GM19468 (cell line): ENCODE measurements around the gene MGLL.

Source experiments
- ATAC-seq: cut with Tn5 transposase; IDR thresholded peaks from one replicate; pipeline ENCODE4 v1.9.1; 2021; ENCODE audit warnings: mild to moderate bottlenecking, moderate library complexity, moderate number of reproducible peaks; ENCODE audit not compliant: unreplicated experiment; ENCODE audit errors: extremely low read depth

MGLL gene

DNA sequence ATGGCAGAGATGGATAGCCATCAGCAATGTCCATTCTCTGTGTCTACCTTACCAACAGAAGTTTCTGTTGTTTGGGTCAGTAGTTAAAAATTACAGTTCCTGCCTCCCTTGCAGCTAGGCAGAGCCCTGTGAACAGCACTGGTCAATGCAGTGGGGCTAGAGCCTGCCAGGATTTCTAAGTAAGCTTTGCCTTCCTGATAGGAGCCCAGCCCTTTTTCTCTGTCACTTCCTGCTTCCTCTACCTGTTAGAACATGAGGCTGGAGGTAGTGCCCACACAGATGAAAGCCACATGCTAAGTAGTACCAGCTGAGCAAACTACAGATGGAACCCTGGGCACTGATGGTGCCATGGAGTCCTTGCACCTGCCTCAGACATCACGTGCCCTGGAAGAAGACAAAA lies 45.0 kb downstream of the MGLL start:
- ATAC-seq, result no peak

DNA sequence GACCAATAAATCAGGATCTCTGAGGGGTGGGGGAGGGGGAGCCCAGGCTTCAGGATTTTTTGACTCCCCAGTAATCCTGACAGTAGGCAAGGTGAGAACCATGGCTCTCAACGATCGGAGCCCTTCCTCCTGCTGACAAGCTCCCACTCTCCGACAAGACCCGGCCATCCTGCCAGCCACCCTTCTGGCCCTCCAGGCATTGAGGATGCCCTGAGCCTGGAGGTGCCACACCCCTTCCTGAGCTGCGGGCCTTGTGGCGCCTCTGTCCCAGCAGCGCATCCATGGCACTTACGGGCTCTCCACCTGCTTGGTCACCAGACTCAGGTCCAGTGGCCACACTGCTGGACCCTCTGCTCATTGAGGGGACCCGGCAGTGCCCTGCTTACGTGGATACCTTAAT lies 46.0 kb downstream of the MGLL start:
- ATAC-seq, result no peak

DNA sequence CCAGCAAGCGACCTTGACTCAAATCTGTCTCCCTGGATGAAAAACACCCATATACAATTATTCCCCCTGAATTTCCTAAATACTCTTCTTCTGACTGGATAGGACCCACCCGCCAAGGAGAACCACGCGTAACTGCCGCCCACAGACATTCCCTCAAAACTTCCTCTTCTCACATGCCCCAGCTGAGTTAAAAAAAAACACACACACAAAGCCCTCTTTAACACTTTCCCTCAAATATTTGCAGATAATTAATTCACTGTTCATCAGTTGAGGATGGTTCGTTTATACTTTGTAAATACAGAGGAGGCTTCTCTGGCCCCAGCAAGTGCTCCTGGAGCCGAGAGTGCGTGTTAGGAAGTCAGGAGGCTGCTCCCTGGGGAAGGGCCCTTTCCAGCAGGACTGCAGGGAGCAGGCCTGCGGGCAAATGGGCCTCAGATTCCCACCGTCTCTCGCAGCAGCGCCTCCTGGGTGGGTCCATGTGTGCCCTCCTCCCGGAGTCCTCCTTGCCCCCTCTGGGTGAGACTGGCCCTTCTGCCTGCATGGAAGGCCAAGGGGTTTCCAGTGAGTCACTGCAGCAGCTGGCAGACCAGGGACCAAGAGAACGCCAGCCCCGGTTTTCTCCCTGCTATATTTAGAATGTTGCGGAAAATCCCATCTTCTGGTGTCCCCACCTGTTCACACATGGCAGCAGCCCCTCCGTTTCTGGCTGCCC lies 46.8 kb downstream of the MGLL start:
- no peak for ATAC-seq

DNA sequence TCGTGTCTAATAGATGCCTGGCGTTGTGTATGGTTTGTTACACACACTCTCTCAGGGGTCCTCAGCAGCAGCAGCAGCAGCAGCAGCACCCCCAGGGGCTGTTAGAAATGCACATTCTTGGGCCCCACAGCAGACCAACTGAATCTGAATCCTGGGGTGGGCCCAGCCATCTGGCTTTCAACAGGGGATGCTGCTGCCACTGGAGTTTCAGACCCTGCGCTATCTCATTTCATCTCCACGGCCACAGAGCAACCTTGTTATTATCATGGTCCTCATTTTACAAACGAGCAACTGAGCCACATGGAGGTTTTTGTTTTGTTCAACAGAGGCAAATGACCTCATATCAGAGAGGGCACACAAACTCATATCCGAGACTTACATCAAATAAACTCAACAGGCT lies 47.7 kb downstream of the MGLL start:
- no peak for ATAC-seq

DNA sequence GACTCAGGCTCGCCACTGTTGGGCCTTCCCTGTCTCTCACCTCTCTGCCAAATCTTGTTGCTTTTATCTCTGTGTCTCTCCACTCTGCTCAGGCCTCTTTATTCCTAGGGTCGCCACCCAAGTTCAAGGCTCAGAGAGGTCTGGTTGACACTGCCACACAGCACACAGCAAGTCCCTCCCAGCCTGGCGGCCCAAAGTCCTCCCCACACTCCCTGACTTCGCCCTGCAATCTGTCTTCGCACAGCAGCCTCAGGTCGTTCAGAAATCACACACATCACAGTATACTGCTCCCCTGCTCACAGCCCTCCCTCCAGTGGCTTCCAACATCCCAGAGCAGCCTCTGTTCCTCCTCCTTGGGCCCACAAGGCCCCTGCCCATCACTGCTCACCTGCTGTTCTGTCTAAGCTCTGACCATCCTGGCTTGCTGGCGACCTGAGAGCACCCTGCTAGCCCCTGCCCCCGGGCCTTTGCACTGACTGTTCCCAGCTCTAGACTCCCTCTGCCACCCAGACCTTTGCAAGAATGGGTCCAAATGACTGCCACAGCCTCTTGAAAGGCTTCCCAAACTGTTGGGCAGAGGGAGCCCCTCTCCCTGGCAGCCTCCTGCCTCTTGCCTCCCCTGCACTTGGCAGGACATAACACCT lies 48.4 kb downstream of the MGLL start:
- ATAC-seq, result no peak

DNA sequence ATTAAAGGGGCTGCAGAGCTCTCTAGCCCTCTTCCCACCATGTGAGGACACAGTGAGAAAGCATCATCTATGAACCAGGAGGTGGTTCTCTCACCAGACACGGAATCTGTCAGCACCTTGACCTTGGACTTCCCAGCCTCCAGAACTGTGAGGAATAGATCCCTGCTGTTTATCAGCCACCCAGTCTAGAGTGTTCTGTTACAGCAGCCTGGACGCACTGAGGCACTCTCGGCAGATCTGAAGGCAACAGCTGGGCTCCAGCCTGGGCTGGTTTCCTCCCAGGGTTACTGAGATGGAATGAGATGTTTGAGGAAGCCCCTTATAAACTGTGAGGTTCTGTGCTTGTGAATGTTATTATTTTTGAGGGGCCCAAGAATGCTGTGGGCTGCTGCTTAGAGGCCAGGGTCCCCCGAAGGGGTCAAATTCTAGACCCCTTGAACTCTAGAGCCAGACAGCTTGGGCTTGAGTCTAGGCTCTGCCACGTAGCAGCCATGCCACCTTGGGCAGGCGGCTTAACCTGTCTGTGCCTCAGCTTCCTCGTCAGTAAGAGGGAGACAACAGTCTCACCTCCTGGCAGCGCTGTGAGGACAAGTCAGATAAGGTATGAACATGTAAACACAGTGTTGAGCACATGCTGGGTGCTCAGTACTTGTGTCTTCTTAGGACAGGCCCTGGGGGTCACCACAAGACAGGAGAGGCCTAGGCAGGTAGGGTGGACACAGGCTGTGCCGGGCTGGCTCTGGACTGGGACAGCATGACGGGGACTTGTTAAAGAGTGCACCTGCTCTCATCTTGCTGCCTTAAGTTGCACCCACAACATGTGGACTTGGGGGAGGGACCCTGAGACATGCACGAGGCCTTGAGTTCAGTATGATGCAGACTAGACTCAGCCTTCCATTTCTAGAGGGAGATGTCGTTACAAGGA lies 49.2 kb downstream of the MGLL start:
- no peak for ATAC-seq

DNA sequence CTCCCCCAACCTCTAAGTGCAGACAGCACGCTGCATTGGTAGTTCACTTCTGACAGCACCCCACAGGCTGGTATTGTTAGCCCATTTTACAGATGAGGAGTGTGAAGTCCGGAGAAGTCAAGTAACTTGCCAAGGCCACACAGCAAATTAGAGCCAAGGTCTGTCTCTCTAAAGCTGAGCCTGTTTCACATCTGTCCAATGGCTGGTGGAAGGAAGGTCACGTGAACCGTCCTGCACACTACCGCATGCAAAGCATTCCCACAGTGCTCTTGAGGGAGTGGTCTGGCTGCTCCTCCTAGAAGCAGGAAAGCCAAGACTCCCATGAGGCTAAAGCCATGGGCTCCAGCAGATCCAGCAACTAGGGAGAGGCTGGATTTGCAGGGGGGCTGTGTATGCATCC lies 50.0 kb downstream of the MGLL start:
- no peak for ATAC-seq

DNA sequence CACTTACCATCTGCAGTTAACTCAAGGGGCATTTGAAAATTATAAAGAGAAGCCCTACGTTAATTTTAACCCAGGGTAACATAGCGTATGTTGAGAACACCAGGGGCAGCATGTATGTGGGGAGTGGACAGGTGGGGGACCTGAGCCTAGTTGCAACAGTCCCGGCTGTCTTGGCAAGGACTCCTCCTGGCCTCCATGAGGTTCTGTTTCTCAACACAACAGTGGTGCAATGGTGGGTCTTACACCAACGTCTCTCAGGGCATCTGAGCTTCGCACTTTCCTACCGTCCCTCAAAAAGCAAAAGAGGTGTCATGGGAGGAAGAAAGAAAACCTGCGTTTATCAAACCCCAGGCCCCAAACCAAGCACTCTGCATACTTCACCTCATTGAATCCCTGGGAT lies 50.6 kb downstream of the MGLL start:
- no peak for ATAC-seq

DNA sequence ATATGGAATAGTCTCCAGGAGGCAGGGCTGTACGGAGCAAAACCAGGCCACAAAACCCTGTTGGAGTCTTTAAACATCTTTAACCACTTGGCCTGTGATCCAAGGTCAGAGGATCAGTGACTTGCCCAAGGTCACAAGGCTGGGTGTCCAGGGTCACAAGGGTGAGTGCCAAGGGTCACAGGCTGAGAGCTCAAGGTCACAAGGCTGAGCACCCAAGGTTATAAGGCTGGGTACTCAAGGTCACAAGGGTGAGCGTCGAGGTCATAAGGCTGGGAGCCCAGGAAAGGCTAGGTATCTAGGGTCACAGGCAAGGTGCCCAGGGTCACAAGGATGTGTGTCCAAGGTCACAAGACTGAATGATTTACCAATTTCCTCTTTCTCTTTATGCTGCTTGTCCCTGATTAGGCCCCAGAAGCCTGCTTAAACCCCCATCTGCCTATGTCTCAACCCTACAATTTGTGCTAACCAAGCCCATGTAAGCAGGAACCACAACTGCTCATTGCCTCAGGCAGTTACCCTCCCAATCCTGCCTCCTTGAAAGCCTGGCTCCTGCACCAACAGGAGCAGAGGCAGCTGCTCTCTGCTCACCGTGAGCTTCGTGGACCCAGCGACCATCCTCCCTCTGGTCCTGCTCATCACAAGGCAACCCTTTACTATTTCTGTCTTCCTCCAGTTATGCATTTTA lies 51.5 kb downstream of the MGLL start:
- ATAC-seq, result no peak

DNA sequence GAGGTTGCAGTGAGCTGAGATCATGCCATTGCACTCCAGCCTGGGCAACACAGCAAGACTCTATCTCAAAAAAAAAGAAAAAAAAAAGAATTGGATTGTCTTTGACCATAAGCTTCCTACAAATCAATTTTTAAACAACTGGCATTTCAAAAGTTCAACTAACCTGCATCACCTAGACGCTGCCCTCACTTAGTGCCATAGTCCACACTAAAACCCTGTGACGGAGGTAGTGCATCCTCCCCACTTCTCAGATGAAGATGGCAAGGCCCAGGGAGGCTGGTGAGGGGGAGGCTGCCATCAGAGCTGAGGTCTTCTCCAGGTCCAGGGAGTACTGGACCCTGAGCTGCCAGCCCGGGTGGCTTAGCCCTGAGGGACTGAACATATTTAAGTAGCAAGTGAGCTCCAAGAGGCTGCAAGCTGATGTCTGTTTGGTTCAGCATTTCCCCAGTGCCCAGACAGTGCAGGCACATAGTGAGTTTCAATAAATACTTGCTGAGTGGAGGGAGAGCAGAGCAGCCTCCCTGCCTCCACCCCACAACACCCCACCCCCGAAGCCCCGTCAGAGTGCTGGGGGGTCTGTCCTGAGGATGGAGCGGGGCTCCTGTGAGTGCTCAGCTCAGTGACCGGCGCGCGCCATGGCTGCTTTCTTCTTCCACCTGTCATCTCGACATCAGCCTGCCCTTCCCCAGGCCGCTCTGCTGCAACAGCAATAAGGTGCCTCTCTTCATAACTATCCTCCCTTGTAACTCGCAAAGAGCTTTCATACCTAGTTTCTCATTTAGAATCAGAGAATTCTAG lies 52.8 kb downstream of the MGLL start:
- no peak for ATAC-seq

DNA sequence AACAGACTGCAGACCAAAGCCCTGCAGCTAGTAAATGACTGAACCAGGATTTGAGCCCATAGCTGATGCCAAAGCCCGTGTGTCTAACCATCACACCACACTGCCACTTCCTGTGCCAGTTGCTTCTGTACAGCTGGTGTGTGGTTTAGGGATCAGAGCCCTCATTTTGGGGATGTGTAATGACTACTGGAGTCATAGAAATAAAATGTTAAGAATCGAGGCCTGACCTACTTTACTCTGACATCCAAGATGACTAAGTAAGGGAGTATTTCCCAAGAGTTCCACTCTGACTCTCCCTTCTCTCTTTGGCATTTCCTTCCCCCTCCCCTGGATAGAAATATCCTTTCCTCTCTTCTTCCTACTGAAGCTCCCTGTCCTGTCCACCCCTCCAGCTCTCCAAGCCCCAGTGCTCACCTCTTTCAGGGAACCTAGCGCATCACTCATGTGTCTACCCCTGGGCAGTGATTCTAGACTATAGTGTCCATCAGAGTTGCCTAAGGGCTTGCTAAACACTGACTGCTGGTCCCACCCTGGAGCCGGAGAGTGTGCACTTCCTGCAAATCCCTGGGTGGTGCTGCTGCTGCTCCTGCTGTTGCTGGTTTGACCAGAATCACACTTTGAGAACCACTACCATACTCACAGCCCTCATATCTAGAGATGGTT lies 53.8 kb downstream of the MGLL start:
- ATAC-seq, result no peak

DNA sequence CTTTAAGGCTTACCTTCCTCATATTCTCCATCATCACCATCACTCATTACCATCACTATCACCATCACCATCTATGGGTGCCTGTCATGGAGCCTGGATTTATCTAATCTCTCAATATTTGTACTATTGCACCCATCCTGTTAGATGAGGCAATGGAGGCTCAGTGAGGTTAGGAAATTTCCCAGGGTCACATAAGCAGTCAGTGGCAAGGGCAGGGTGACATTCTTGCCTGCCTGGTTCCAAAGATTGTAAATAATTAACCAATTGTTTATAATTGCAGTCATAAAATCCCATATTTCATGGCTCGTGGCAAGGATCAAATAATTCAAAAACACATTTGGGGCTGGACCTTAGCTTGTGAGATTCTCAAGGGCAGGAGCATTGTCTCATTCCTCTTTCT lies 55.2 kb downstream of the MGLL start:
- ATAC-seq, result no peak

DNA sequence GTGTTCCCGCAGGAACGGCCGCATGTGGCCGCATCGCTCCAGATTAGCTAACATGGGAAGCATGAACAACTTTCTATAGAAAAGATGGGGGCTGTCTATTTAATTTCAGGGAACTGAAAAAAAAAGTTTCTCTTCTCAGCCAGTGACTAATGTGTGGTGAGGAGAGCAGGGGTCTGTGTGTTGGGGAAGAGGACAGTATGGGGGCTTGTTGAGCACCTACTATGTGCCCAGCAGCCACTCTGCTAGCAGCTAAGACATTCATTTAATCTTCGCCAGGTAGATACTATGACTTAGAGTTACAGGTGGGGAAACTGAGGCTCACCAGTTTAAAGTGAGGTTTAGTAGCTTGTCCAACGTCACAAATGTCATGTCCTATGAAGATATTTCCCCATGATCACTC lies 56.6 kb downstream of the MGLL start:
- no peak for ATAC-seq

DNA sequence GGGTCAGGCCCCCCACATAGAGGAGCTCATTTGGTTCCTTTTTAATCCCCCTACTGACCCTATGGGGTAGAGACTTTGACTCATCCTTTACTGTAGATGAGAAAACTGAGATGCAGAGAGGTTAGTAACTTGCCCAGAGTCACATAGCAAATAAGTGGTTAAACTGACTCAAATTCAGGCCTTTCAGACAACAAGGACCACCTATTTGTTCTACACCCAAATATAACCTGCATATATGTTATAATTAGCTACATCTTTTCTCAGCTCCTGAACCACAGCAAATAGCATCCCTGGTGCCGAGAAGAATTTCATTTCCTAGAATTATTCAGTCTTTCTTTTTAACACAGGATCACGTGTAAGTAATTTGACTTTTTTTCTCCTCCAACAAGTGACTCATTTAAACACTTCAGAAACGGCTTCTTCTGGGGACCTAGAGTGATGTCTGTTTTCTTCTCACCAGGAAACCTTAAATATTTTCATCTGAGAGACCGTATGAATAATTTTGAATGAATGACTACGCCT lies 57.4 kb downstream of the MGLL start:
- no peak for ATAC-seq

DNA sequence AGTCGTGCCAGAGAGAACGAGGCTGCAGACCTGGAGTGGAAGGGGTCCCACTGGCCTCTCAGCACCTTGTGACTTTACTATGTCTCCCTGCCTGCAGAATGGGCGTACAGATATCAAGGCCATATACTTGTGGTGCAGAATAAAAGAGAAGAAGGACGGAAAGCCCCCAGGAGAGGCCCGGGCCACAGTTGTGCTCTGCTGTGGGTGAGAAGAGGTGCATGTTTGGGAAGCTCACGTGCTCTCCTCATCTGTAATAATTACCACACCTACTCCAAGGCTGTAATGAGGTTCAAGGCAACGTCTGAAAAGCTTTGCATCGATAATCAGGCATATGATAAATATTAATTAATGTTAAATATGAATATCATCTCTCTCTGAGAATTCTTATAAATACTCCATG lies 58.0 kb downstream of the MGLL start:
- ATAC-seq, result no peak

DNA sequence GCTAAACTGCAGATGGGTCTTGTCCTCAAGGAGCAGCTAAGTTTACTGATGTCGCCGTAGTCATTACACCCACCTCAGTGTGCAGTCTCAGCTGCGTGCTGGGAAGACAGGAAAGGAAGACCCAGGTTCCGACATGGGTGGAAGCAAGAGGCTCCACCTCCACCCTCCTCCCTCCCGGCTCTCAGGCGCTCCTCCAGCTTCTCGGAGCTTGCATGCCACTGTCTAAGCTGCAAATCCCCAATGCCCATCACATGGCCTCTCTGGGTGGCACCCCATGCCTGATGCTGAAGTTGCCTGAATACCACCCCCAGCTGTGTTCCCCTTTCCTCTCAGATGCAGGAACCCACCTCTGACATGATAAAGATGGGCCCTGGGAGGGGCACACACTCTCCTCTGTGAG lies 58.5 kb downstream of the MGLL start:
- no peak for ATAC-seq

DNA sequence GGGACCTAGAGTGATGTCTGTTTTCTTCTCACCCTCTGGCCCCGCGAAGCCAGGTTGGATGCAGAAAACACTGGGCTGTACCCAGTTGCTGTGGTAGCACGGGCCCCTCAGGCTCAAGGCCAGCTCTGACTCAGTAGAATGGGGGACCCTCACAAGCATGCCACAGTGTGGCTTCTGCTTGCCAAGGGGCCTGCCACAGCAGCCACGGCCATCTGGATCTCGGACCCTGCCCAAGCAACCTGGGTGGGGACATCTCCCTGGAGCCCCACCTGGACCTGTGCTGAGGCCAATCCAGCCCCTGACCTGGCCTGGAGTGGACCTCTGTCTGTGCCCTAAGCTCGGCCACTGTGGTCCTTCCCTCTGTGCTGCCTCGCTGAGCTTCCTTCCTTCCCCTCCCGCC lies 59.0 kb downstream of the MGLL start:
- ATAC-seq, result no peak

DNA sequence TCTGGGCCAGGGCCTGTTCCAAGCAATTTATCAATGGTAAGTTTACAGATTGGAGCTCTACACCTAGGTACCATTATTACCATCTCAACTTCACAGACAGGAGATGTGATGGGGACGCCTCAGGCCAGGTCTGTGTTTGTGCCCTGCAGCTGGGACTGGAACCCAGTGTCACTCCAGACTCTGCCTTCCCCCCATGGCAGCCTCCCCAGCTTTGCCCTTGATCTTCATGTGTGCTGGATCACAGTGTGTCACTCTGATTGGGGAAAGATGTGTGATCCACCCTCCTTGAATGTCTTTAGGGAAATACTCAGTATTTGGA lies 59.6 kb downstream of the MGLL start:
- ATAC-seq, result no peak

DNA sequence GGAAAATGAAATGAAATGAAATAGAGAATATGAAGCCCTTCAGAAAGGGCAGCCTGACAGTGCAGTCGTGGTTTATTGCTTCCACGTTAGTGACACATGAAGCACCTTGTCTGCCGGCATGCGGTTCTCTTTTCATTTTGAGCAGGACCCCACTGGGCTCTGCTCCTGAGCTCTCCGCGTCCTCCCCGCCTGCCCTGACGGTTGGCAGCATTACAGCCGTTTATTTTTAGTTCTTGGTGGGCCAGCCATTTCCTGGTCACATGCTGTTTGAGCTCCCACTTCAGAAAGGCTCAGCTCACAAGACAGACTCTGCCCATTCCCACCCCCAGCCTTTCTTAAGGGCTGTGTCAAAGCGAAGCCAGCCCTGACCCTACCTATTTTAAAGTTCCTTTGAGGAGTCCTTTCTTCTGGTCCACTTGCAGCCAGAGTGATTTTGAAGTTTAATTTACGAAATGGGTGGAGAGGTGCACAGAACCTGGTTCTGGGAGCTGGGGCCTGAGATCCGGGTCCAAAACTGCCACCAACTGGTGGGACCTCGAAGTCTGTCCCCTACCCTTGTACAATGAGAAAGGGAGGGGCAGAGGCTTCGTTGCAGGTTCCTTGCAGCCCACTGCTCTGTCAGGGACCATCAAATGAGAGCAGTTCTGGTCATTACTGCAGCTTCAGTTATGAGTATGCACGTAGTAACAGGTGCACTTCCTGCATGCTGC lies 60.1 kb downstream of the MGLL start:
- ATAC-seq, result no peak
